Stimulated activated naive CD8-positive, alpha-beta T cell treated with anti-CD3 and anti-CD28 coated beads, Interleukin-15, Interleukin-2, amounts not matched to agents 100 U/mL and 50 U/mL, for 24 hours (primary cell): Measurements from ENCODE around the gene NCR2.
A peak's percentile ranks its signal among the peaks of the same experiment; 100 is the strongest.

Source experiments
- ATAC-seq: fragments of 150-1000 bp; cut with Tn5 transposase; one replicate; pipeline ENCODE4 v1.10.0; 2021
- DNase-seq: peaks from one replicate; pipeline ENCODE4 v3.0.0; 2021

The NCR2 gene

DNA sequence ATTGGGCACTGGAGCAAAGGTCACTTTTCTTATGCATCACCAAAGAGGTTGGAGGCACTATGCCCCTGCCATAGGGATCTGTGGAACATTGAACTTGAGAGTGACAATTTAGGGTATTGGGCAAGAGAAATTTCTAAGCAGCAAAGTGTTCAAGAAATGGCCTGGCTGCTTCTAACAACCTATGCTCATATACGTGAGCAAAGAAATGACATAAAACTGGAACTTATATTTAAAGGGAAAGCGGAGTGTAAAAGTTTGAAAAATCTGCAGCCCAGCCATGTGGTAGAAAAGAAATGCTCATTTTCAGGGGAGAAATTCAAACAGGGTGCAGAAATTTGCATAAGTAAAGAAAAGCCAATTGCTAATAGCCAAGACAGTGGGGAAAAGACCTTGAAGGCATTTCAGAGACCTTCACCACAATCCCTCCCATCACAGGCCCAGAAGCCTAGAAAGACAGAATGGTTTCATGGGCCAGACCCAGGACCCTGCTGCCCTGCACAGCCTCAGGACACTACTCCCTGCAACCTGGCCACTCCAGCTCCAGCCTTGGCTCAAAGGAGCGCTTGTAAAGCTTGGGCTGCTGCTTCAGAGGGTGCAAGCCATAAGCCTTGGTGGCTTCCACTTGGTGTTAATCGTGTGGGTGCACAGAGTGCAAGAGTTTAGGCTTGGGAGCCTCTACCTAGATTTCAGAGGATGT, 24.4 kb downstream of the NCR2 start:
- no peak for DNase-seq

GRCh38 chr6:41360314-41360685, 24.9 kb downstream of the NCR2 start:
- DNase-seq (no peak), ATAC-seq (no peak)

More for the DNA sequence above, 24.4 kb downstream of the NCR2 start:
- no peak for ATAC-seq

DNA sequence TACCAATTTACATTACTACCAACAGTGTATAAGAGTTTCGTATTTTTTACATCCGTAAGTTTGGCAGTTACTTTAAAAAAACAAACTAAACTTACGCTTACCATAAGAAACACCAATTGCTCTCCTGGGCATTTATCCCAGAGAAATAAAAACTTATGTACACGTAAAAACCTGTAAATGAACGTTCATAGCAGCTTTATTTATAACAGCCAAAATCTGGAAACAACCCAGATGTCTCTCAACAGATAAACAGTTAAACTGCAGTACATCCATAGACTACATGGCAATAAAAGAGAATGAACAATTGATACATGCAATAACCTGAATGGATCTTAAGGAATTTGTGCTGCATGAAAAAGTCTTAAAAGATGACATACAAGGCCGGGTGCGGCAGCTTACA, 30.7 kb downstream of the NCR2 start:
- DNase-seq = no peak
- ATAC-seq = no peak

- ATAC-seq = no peak
- no peak for DNase-seq
Observed at GRCh38 chr6:41367061-41367460, 31.7 kb downstream of the NCR2 start.

DNA sequence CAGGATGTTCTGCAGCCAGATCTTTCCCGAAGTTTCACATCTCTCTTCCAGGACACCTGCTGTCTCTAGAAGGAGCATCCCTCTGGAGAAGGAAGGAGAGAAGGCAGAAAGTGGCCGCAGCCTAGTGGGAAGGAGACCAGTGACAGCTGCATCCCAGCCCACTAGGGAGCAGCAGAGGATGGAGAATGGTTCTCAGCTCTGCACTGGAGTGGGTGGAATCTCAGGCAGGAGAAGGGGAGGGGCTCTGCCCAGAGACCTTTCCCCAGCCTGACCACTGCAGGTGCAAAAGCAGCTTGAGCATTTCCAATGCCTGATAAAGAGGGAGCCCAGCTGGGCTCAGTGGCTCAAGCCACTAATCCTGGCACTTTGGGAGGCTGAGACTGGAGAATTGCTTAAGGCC, 32.3 kb downstream of the NCR2 start:
- DNase-seq = peak; percentile 22
- no peak for ATAC-seq

DNA sequence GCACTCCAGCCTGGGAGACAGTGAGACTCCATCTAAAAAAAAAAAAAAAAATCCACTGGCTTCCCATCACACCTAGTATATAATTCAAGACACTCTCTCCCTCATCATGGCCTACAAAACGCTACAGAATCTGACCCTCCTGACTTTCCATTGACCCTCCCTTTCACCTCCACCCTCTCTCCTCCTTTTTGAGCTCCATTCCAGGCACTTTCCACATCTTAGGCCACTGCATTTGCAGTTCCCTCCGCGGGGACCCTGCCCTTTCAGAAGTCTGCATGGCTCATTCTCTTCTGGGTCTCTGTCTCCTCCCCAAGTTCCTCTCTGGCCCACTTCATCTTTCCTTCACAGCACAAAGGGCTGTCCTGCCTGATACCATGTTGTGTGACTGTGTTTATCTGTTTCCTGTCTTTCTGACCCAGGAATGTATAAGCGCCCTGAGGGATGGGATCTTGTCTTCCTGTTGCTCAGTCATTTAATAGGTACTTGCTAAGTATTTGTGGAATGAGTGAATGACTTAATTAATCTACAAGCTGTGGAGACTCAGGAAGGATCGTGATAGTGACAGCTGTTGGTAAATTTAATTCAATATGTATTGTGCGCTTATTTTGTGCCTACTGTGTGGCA, 35.2 kb downstream of the NCR2 start:
- DNase-seq (no peak), ATAC-seq (no peak)

GRCh38 chr6:41371461-41371991, 36.1 kb downstream of the NCR2 start:
- peak; percentile 28 for DNase-seq
- no peak for ATAC-seq

DNA sequence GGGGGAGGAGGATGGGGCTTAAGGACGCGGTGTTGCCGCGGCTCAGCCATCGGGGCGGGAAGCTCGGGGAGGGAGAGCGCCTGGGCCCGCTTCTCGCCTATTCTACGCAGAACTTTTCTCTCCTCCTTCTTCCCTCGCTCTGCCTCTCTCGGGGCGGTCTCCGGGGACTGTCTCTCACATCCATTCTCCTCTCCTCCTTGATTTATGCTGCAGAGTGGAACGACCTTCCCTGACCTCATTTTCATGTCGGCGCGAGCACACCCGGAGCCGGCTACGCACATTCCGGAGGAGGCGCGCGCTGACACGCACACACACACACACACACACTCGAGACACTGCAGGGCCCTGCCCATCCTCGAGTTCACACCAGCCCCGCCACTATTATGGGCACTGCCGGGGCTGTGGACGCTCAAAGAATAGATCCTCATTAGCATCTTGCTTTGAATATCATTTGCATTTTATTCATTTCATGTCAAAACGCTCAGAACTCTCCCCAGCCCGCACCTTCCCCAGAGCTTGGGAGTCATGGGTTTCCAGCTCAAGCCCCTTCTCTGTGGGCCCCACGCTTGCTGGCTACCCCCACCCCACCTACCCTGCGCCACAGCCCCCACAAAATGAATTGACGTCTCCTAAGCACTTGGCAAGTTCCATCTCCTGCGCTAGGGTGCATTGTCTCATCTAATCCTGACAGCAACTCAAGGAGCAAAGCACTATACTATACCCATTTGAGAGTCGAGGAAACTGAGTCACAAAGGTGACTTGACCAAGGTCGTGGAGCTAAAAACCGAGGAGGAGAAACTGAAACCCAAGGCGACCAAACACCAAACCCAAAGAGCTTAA, 36.8 kb downstream of the NCR2 start:
- no peak for ATAC-seq
- DNase-seq = no peak

DNA sequence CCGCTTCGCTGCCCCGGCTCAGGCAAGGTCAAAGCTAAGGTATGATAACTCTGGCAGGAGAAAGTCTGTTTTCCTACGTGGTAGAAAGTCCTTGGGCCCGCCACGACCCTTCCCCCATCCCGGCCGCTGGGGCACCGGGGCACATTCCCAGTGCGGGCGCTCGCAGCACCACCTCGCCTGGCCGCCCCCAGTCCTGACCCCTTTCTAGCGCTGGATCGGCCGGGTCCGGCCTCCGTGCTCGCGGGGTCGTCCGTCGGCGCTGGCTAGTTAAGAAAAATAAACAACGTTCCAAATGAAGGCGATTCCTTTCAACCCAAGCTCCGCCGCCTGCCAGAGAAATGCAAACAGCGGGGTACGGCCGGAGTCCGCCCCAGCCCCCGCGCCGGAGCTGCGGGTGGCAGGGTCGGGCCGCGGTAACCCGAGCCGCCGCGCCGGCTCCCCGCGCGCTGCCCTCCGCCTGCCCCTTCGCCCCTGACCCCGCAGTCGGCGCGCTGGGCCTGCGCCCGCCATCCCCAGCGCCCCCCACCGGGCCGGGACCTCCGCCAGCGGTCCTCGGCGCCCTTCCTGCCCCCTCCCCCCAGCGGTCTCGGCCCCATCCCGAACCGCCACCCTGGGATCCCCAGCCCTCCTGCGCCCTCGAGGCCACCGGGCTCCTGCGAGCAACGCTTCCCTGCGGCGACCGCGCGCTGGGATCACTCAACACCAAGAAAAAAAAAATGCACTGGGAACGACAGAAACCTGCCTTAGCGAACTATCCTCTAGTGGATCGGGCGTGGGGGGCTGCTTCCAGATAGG, 37.6 kb downstream of the NCR2 start:
- DNase-seq (peak; percentile 11), ATAC-seq (no peak)

DNA sequence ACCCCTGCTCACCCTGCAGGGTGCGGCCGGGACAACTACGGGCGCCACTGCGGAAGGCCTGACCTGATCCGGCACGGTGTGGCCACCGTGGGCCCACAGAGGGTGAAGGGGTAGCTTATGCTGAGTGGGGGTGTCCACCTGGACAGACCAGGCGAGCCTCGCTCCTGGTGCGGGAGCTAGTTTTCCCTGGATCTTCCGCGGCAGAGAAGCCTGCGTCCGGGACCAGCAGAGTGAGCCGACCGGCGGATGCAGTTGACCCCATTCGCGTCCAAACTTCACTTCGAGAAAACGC, 38.2 kb downstream of the NCR2 start:
- DNase-seq (peak; percentile 8), ATAC-seq (no peak)

DNA sequence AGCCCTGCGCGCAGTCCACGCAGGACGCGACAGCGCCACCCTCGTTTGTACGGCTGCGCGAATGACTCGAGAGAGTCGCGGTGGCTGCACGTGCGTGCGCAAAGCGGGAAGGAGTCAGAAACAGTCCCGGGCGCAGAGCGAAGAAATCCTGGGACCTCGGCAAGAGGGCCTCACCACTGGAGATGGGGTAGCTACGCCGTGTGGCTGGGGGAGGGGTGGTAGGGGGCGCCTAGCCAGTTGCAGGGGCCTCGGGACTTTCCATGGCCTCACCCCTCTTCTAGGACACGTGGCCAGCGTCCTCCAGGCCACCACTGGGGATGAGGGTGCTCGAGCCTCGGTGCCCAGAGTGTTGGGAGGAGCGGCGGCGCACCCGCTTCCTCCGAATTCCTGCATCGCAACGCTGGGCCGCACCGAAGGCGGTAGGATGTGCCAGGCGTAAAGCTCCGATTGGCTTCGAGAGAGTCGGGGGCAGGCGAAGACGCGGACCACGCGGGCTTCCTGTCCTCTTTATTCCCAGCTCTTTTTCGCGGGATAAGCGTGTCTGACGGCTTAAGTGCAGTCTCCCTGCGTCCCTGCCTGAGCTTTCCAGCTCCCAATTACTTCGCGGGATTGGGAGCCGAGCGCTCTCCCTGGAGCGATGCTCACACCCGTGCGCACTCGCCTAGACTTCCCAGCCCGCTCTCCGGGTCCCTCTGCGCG, 38.7 kb downstream of the NCR2 start:
- ATAC-seq (no peak), DNase-seq (no peak)

DNA sequence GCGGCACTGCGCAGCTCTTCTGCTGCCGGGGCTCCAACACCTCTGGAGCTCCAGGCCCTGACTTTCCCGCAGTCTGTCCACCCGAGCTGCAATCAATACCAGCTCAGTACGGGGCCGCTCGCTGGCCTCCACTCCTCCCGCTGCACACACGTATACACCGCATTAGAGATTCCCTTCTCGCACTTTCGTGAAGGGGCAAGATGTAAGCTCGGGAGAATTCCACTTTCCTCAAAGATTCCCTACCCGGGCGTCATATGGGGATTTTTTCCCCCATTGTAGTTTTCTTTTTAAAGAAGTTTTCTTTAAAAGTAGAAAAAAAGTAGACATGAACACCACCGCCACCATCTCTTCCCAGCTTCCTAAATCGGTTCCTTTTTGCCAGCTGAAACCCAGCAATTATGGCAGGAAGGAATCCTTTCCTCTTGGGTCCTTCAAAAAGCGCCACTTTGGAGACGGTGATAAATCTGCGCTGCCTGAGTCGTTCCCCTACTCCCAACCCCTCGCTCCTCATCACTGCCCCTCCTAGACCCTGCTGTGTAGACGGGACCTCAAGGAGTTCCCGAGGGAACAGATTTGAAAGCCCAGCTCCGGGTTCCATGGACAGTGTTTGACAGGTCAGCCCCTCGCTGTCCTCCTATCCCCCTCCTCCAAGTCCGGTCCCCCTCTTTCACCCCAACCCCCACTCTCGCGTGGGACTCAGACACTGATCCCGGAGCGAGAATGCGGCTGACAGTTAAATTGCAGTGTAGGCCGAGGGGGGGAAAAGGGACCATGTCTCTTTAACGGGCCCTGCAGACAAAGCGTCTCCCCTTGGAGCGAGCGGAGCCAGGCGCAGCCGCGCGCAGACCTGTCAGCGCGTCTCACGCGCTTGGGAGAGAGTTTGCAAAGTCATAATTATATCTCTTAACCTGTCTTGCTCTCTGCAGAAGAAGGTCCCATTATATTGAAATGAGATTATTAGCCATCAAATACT, 39.5 kb downstream of the NCR2 start:
- ATAC-seq (no peak), DNase-seq (peak; percentile 11)

DNA sequence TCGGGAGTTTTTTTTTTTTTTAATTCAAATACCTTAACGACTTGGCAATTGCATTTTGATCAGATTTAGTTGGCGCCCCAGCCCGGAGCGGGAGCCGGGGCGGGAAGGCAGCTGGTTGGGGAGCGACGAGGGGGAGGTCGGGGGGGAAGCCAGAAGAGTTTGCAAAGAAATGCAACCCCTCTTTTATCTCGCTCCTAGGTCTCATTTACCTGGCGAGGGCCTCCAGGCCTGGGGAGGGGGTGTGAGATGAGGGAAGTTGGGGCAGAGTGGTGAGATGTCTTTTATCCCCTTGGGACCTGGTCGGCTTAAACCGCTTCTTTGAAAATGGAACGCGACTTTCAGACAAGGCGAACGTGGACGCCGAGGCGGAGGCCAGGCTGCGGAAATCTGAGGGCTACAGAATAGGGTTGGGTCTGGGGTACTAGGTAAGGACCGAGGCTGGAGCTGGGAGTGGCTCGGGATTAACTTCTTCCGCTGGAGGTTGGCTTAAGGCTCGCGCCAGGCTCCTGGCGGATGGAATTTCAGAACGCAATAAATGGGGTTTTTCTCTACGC, 40.3 kb downstream of the NCR2 start:
- no peak for DNase-seq
- no peak for ATAC-seq

DNA sequence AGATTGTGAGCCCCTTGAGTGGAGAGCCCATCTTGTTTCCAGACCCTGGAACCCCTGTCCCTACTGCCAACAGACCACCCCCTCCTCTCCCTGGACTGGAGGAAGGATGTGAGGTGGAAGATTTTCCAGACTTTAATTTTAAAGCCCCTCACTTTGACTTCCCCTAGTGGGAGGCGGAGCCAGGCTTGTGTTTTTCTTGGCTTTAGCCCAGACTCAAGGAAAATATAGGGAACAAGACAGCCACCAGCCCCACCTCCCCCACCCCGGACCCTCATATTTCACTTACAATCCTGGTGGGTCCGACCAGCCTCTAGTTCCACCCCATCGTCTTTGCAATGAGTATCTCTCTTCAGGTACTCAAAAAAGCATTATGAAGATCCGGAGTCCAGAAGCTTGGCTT, 40.8 kb downstream of the NCR2 start:
- ATAC-seq = no peak
- no peak for DNase-seq

DNA sequence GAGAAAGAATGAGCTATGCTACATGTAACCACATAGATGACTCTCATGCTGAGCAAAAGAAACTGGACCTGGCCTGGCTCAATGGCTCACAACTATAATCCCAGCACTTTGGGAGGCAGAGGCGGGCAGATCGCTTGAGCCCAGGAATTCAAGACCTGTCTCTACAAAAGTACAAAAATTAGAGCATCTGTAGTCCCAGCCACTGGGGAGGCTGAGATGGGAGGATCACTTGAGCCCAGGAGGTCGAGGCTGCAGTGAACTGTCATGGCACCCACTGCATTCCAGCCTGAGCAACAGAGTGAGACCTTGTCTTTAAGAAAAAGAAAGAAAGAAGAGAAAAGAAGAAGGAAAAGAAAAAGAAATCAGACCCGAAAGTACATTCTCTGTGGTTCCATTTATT, 41.7 kb downstream of the NCR2 start:
- no peak for DNase-seq
- ATAC-seq = no peak

GRCh38 chr6:41379306-41379705, 43.9 kb downstream of the NCR2 start:
- no peak for ATAC-seq
- DNase-seq = no peak

- no peak for ATAC-seq
- no peak for DNase-seq
Observed at GRCh38 chr6:41386594-41386993, 51.2 kb downstream of the NCR2 start.

DNA sequence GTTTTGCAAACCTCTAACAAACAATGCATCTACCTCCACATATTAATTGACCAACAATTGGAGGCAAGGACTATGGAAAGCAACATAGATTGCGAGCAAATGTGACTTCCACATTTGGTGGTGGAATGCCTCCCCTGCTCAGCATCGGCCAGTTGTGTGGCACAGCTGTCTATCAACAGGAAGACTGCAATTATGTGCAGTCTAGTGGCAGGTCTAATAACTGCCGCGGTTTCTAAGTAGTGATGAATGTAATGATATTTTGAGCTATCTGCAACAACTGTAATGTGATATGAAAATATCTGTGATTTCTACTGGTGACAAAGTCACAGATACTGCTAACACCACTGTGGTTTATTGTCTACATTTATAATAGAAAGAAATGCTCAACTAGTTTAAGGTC, 56.8 kb downstream of the NCR2 start:
- DNase-seq = no peak

DNA sequence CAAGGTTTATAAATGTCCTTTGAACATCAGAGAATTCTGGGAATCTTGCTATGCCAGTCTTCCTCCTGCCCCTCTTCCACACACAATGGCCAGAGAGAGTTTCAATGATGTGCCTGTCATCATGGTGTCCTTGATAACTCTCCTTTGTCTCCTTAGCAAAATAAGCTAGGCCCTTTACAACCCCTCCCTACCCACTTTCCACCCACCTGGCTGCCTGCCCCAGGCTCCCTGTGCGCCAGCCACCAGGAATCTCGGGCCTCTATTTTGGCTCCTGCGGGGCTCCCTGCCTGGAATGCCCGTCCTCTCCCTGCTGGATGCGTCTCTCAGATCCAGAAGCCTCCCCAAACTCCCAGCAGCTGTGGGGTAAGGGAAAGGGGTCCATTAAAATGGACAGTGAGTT, 60.9 kb downstream of the NCR2 start:
- ATAC-seq = no peak
- DNase-seq = no peak

More for the DNA sequence above, 56.8 kb downstream of the NCR2 start:
- ATAC-seq = no peak

DNA sequence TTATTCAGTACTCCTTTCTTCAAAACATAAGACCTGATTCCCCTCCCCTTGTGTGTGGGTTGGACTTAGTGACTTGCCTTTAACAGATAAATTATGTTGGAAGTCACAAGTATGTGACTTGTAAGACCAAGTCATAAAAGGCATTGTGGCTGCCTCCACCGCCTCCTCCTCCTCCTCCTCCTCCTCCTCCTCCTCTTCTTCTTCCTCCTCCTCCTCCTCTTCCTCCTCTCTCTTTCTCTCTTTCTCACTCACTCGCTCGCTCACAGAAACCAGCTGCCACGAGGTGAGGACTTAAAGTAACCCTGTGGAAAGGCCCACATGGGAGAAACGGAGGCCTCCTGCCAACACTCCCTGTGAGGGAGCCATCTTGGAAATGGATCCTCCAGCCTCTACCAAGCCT, 64.0 kb downstream of the NCR2 start:
- DNase-seq (no peak), ATAC-seq (no peak)
